GM21528 (cell line): Measurements from ENCODE around the gene RAB23.

Experiments used
- ATAC-seq: cut with Tn5 transposase; IDR thresholded peaks from one replicate; pipeline ENCODE4 v1.9.1; 2021; ENCODE audit warnings: mild to moderate bottlenecking, moderate library complexity; ENCODE audit not compliant: unreplicated experiment, low FRiP score

The RAB23 gene

DNA sequence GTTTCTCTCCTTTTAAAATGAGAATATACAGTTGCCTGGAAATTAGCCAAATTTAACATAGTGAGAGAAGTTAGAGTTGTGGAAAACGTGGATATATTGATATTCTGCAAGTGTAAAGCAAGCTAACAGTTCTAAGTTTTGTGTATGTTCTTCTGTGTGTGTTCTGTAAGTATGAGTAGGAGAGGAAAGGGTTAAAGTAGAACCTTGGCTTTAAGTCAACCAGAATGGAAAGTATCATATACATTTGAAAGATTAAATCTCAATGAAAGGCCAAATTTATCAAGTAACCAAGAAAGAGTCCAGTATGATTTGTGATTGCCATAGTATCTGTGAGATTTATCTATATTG lies 80.0 kb downstream of the RAB23 start:
- no peak for ATAC-seq

DNA sequence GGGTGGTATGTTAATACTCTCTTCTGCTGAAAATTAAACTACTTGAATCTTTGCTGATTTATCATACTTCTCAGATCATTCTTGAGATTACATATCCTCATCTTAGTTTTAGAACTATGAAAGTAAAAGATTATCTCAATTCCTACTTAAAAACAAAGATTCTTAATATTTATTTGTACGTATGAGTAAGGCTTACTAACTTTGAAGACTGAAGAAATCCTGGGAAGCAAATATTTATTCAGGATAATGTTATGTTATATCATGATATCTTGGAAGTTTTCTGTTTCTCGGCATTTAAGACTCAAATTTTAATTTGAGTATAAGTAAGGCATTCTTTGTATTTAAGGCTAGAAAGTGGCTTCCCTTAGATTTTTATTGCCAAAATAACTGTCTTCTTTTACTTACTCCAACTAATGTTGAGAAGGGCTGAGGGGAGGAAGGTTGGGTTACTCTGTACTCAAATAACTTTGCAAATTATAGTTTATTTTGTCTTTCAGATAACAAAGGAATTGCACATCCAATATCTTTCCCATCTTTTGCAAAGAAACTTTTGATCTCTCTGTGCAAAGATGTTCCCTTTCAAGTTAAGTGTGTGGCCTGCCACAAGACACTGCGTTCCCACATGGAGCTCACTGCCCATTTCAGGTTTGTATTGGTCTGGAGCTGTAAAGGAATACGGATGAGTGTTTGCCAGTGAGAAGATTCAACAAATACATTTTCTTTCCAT lies 80.5 kb downstream of the RAB23 start:
- no peak for ATAC-seq

DNA sequence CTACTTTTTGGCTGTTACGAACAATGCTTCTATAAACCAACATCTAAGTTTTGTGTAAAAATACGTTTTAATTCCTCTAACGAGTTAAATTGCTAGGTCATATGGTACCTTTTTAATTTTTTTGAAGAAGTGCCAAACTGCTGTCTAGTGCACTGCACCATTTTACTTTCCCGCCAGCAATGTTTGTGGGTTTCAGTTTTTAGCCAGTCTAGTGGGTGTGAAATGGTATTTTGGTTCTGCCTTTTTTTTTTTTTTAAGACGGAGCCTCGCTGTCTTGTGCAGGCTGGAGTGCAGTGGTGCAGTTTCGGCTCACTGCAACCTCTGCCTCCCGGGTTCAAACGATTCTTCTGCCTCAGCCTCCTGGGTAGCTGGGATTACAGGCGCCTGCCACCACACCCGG lies 84.1 kb downstream of the RAB23 start:
- ATAC-seq: no peak

DNA sequence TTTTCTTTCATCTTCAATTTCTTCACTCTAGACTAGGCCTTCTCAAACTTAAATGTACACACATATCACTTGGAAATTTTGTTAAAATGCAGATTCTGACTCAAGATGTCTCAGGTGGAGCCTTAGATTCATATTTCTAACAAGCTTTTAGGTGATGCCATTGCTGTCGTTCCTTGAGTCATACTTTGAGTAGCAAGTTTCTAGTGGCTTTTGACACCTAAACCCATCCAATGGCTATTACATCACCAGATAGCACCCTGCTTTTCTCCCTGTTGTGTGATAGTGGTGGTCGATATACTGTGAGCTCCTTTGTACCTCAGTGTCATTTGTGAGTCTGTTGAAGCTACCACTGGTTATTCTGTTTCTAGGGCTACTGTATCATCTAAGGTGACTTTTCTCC lies 84.8 kb downstream of the RAB23 start:
- no peak for ATAC-seq
